SK-N-SH (cell line): ENCODE data around the gene TEAD3. TPM values are rescaled to one million over a fixed set of nuclear protein-coding genes. Genes with fewer than 3 reads are reported as not detected.

Experiments used
- EP300 ChIP-seq, 2 experiments: IDR thresholded peaks; 2 replicates each; pipeline versions ENCODE4 v1.4.0 to v1.6.1; 2012; ENCODE audit warnings: borderline replicate concordance in 1 of 2, low read depth in 1 of 2, low read length in 1 of 2
- FOXJ3 ChIP-seq: sonication (generic); formaldehyde crosslinking; IDR thresholded peaks from 2 replicates; pipeline ENCODE4 v1.5.1; 2020; ENCODE audit warnings: mild to moderate bottlenecking, missing genetic modification reagents
- GATA2 ChIP-seq: sonication (generic); formaldehyde crosslinking; IDR thresholded peaks from 2 replicates; pipeline ENCODE4 v1.5.0; 2020; ENCODE audit warnings: mild to moderate bottlenecking, missing genetic modification reagents
- MAX ChIP-seq: IDR thresholded peaks from 2 replicates; pipeline ENCODE4 v1.4.0; 2012; ENCODE audit warnings: low read depth
- MEF2A ChIP-seq: IDR thresholded peaks from 2 replicates; pipeline ENCODE4 v1.4.0; 2012; ENCODE audit warnings: low read depth, borderline replicate concordance
- MXI1 ChIP-seq: IDR thresholded peaks from 2 replicates; pipeline ENCODE4 v1.6.1; 2012; ENCODE audit warnings: mild to moderate bottlenecking, low read depth, low read length, improper control_type of control experiment
- NFIC ChIP-seq: IDR thresholded peaks from 2 replicates; pipeline ENCODE4 v1.4.0; 2012; ENCODE audit warnings: borderline replicate concordance
- PBX3 ChIP-seq: IDR thresholded peaks from 2 replicates; pipeline ENCODE4; 2012
- RAD21 ChIP-seq: IDR thresholded peaks from 2 replicates; pipeline ENCODE4 v1.6.1; 2012; ENCODE audit warnings: mild to moderate bottlenecking, low read length
- RCOR1 ChIP-seq: fragments of 150-350 bp; IDR thresholded peaks from 2 replicates; pipeline ENCODE4 v1.6.1; 2017; ENCODE audit warnings: antibody characterized with exemption, low read length
- RFX5 ChIP-seq: IDR thresholded peaks from 2 replicates; pipeline ENCODE4 v1.6.1; 2012; ENCODE audit warnings: mild to moderate bottlenecking, improper control_type of control experiment, low read length
- TAF1 ChIP-seq: IDR thresholded peaks from 2 replicates; pipeline ENCODE4 v1.6.1; 2012; ENCODE audit warnings: low read depth, mild to moderate bottlenecking, low read length, moderate library complexity, borderline replicate concordance
- TEAD4 ChIP-seq: IDR thresholded peaks from 2 replicates; pipeline ENCODE4 v1.4.0; 2012; ENCODE audit warnings: mild to moderate bottlenecking, borderline replicate concordance; ENCODE audit not compliant: insufficient read depth
- YY1 ChIP-seq: IDR thresholded peaks from 2 replicates; pipeline ENCODE4 v1.4.0; 2012; ENCODE audit warnings: low read depth, mild to moderate bottlenecking
- ZBTB33 ChIP-seq: IDR thresholded peaks from 2 replicates; pipeline ENCODE4 v1.4.0; 2012; ENCODE audit warnings: low read depth, borderline replicate concordance
- polyA plus RNA-seq, 3 experiments: library from polyadenylated mRNA; depleted of rRNA; stranded (reverse); fragments of >200 nt; gene quantifications; 2 replicates each; pipeline ENCODE4 v1.2.3, GENCODE V29; 2012
- TF ChIP-seq, protein P1 (sequence below): IDR thresholded peaks from 2 replicates; pipeline ENCODE4 v1.6.1; 2012; ENCODE audit warnings: mild to moderate bottlenecking, low read depth, low read length, moderate library complexity

TEAD3 gene
- polyA plus RNA-seq, 1 of the 3 experiments (the other 2 are of a cell fraction) = 7.1 TPM

DNA sequence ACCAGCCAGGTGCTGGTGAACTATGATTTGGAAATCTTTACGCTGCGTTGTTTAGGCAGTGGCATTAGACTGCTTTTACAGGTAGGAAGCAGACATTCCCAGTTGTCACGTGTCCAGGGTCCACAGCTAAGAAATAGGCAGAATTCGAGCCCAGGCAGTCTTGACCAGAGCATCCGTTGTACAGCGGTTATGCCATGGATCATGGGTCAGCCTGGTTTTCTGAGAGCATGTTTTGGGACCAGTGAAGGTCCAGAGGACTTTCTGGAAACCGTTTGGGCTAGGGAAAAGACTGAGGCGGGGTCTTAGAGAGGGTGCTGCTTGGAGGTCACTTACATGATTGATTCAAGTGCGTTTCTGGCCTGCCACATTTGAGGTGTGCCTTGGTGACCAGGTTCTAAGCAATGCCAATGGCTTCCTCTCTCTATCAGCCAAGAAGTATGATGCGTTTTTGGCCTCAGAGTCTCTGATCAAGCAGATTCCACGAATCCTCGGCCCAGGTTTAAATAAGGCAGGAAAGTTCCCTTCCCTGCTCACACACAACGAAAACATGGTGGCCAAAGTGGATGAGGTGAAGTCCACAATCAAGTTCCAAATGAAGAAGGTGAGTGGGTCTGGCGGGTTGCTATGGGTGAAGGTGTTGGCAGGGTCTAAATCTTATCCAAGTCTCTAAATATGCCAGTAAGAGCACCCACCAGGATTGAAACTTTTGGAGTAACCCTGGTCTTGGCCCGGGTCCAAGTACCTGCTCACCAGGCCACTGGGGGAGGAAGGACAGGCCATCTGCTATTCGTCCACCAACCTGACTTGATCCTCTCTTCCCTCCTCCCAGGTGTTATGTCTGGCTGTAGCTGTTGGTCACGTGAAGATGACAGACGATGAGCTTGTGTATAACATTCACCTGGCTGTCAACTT is 26.9 kb downstream of the TEAD3 start (continued):
- TF ChIP-seq, protein P1, sequence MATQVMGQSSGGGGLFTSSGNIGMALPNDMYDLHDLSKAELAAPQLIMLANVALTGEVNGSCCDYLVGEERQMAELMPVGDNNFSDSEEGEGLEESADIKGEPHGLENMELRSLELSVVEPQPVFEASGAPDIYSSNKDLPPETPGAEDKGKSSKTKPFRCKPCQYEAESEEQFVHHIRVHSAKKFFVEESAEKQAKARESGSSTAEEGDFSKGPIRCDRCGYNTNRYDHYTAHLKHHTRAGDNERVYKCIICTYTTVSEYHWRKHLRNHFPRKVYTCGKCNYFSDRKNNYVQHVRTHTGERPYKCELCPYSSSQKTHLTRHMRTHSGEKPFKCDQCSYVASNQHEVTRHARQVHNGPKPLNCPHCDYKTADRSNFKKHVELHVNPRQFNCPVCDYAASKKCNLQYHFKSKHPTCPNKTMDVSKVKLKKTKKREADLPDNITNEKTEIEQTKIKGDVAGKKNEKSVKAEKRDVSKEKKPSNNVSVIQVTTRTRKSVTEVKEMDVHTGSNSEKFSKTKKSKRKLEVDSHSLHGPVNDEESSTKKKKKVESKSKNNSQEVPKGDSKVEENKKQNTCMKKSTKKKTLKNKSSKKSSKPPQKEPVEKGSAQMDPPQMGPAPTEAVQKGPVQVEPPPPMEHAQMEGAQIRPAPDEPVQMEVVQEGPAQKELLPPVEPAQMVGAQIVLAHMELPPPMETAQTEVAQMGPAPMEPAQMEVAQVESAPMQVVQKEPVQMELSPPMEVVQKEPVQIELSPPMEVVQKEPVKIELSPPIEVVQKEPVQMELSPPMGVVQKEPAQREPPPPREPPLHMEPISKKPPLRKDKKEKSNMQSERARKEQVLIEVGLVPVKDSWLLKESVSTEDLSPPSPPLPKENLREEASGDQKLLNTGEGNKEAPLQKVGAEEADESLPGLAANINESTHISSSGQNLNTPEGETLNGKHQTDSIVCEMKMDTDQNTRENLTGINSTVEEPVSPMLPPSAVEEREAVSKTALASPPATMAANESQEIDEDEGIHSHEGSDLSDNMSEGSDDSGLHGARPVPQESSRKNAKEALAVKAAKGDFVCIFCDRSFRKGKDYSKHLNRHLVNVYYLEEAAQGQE = no peak
- TF ChIP-seq RFX5 (no peak), MEF2A (no peak), MXI1 (peak; percentile 60), PBX3 (no peak), NFIC (peak; percentile 72), MAX (no peak), ZBTB33 (no peak), RCOR1 (no peak), GATA2 (no peak), RAD21 (no peak), YY1 (no peak), TAF1 (no peak), FOXJ3 (no peak), EP300 (IDR thresholded peaks at IDR 0.05; ENCODE audit: borderline replicate concordance in 1 of 2, low read depth in 1 of 2, low read length in 1 of 2) (no peak; a peak in 1 of 4 replicates), TEAD4 (no peak)
